Spleen (tissue), 7 donors: ENCODE results near the gene SUPT20H.

Source experiments
- POLR2A ChIP-seq, 3 donors: fragments of 450-650 bp; IDR thresholded peaks; one replicate each; pipeline ENCODE4 v1.5.1; 2017; ENCODE audit warnings: antibody characterized with exemption in 3 of 3, mild to moderate bottlenecking in 1 of 3
- TF ChIP-seq, protein P1 (sequence below), 11 experiments: fragments of 200-600 bp in 7 of 11; fragments of 450-650 bp in 4 of 11; sonication (generic) in 4 of 11; IDR thresholded peaks in 8 of 11; conservative IDR thresholded peaks in 3 of 11; 1 replicate in 7 of 11; 2 replicates in 4 of 11; pipeline versions ENCODE4 v1.4.0 to v1.8.0; 2016 to 2021; ENCODE audit warnings: antibody characterized with exemption in 11 of 11, inconsistent platforms in 4 of 11, mild to moderate bottlenecking in 1 of 11
- donor health status: DM: no; HTN: no; CAD: no; lungs with moderate emphysema.
- donor health status: DM: no; HTN: no; CAD: no.
- donor health status: DM: no; HTN: no; CAD: no.

DNA sequence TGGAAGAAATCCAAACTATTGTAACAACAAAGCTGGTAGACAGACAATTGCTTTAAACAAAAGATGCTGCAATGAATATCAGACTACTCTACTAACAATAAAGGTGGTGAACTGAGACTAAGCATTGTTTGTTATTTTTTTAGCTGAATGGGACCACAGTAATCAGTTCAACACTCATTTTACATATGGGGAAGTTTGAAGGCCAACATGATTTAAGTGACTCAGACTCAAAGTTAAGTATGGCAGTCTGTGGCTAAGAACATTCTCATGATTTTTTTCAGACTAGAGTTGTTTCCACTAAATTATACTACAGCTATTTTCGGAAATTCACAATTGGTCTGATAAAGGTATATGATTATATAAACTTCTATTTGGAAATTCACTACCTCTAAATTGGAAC is 48.5 kb downstream of the SUPT20H start:
- TF ChIP-seq, protein P1, sequence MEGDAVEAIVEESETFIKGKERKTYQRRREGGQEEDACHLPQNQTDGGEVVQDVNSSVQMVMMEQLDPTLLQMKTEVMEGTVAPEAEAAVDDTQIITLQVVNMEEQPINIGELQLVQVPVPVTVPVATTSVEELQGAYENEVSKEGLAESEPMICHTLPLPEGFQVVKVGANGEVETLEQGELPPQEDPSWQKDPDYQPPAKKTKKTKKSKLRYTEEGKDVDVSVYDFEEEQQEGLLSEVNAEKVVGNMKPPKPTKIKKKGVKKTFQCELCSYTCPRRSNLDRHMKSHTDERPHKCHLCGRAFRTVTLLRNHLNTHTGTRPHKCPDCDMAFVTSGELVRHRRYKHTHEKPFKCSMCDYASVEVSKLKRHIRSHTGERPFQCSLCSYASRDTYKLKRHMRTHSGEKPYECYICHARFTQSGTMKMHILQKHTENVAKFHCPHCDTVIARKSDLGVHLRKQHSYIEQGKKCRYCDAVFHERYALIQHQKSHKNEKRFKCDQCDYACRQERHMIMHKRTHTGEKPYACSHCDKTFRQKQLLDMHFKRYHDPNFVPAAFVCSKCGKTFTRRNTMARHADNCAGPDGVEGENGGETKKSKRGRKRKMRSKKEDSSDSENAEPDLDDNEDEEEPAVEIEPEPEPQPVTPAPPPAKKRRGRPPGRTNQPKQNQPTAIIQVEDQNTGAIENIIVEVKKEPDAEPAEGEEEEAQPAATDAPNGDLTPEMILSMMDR (IDR thresholded peaks at IDR 0.05 in 8 of 11, conservative IDR thresholded peaks at IDR 0.05 in 3 of 11): no peak
- no peak for TF ChIP-seq POLR2A (IDR thresholded peaks at IDR 0.05)
